Adipocyte (in vitro differentiated cells): ENCODE data around the gene FKBP5.

Source experiments
- DNase-seq: peaks from one replicate; pipeline ENCODE4 v3.0.0-alpha.2; 2015; ENCODE audit warnings: low read depth
- H3K27me3 ChIP-seq: replicated peaks from 2 replicates; pipeline ENCODE4 v1.7.0; 2013; ENCODE audit warnings: mild to moderate bottlenecking, low read length, moderate library complexity; ENCODE audit not compliant: control insufficient read depth, insufficient read depth
- H3K36me3 ChIP-seq: 2 replicates; pipeline ENCODE4 v1.7.0; 2013; ENCODE audit warnings: low read length, mild to moderate bottlenecking, moderate library complexity; ENCODE audit not compliant: control insufficient read depth, insufficient read depth, severe bottlenecking
- H3K4me1 ChIP-seq: 2 replicates; pipeline ENCODE4 v1.7.0; 2013; ENCODE audit warnings: mild to moderate bottlenecking, low read length, moderate library complexity; ENCODE audit not compliant: control insufficient read depth, insufficient read depth
- H3K4me3 ChIP-seq: 2 replicates; pipeline ENCODE4 v1.7.0; 2013; ENCODE audit warnings: mild to moderate bottlenecking, low read length, moderate library complexity
- H3K9ac ChIP-seq: 2 replicates; pipeline ENCODE4 v1.7.0; 2013; ENCODE audit warnings: mild to moderate bottlenecking, low read length, moderate library complexity
- H3K9me3 ChIP-seq: 2 replicates; pipeline ENCODE4 v1.7.0; 2013; ENCODE audit warnings: mild to moderate bottlenecking, low read length, moderate library complexity; ENCODE audit not compliant: control insufficient read depth

FKBP5 gene

GRCh38 chr6:35524380-35525020 is 164.2 kb downstream of the FKBP5 start:
- no peak overlapping the region for H3K9ac ChIP-seq
- no peak overlapping the region for H3K4me3 ChIP-seq
- H3K4me1 ChIP-seq = no peaks in the 10 kb centered on the region
- DNase-seq = no peak
- no peaks in the 10 kb centered on the region for H3K36me3 ChIP-seq
- peaks cover 36% of the 10 kb centered on the region for H3K27me3 ChIP-seq
- H3K9me3 ChIP-seq = no peaks in the 10 kb centered on the region
